Adrenal gland (tissue), 12 donors: ENCODE data around the gene ASB13. TPM values are rescaled to one million over a fixed set of nuclear protein-coding genes. Genes with fewer than 3 reads are reported as not detected.
A peak's percentile ranks its signal among the peaks of the same experiment; 100 is the strongest.

Experiments
- DNase-seq, 7 donors: peaks; one replicate each; pipeline ENCODE4 v3.0.0-alpha.2; 2019 to 2020
- H3K27ac ChIP-seq, 5 donors: fragments of 200-600 bp; sonication (generic) in 4 of 5; 1 replicate in 3 of 5; 2 replicates in 2 of 5; pipeline versions ENCODE4 v1.5.1 to v1.8.0; 2016 to 2020; ENCODE audit warnings: mild to moderate bottlenecking in 1 of 5
- H3K27me3 ChIP-seq: fragments of 200-600 bp; 2 replicates; pipeline ENCODE4 v1.8.0; 2021
- H3K36me3 ChIP-seq, 2 donors: fragments of 200-600 bp; replicated peaks in 1 of 2; 1 replicate in 1 of 2; 2 replicates in 1 of 2; pipeline versions ENCODE4 v1.5.1 to v1.8.0; 2018 to 2022
- H3K4me1 ChIP-seq, 2 donors: fragments of 200-600 bp; replicated peaks in 1 of 2; 1 replicate in 1 of 2; 2 replicates in 1 of 2; pipeline versions ENCODE4 v1.5.1 to v1.8.0; 2018 to 2021
- H3K4me3 ChIP-seq, 4 donors: fragments of 200-600 bp; sonication (generic) in 3 of 4; one replicate each; pipeline ENCODE4 v1.5.1; 2016 to 2018
- H3K9me3 ChIP-seq, 3 donors: fragments of 200-600 bp; sonication (generic) in 1 of 3; replicated peaks in 1 of 3; 1 replicate in 2 of 3; 2 replicates in 1 of 3; pipeline versions ENCODE4 v1.5.1 to v1.8.0; 2016 to 2021
- POLR2A ChIP-seq, 2 donors: fragments of 450-650 bp; IDR thresholded peaks; one replicate each; pipeline ENCODE4 v1.6.1; 2017; ENCODE audit warnings: antibody characterized with exemption in 2 of 2, mild to moderate bottlenecking in 2 of 2, moderate library complexity in 1 of 2
- WGBS, 4 donors: extraction: QIAGEN DNeasy Blood & Tissue Kit in 2 of 4; methylation state at CpG; one replicate each; pipeline versions ENCODE4 v1.1.5 to v1.1.7; 2013 to 2017; 5-methylcytosine and 5-hydroxymethylcytosine counted together
- intact Hi-C, 2 donors: fragments of 100-400 bp; cut with DNase I; formaldehyde crosslinking; loops; one replicate each; pipeline versions ENCODE4 v1.14.1 to v1.15.0; 2022 to 2023
- polyA plus RNA-seq, 3 donors: library from polyadenylated mRNA; stranded (reverse); fragments of 200-250 nt in 2 of 3; fragments of 350-450 nt in 1 of 3; fragmentation: Illumina TruSeq in 1 of 3; extraction: RNeasy Lipid Tissue Mini Kit (QIAGEN cat#74804) in 1 of 3; gene quantifications; one replicate each; pipeline ENCODE4 v1.2.3, GENCODE V29; 2013 to 2014
- total RNA-seq, 9 donors: library from RNA; depleted of rRNA in 4 of 9; stranded (reverse); fragments of >200 nt in 4 of 9; fragments of 120-200 nt in 1 of 9; fragmentation: NEBNext Ultra II Directional in 1 of 9; extraction: Animal tissue kit (Norgen Biotek cat#: 25700) in 1 of 9; gene quantifications; one replicate each; pipeline versions ENCODE4 v1.1.0 to v1.2.4, GENCODE V29; 2013 to 2023
- TF ChIP-seq, protein P1 (sequence below), 6 experiments: fragments of 450-650 bp in 4 of 6; fragments of 200-600 bp in 2 of 6; sonication (generic) in 1 of 6; IDR thresholded peaks; 1 replicate in 5 of 6; 2 replicates in 1 of 6; pipeline versions ENCODE4 v1.5.1 to v1.8.0; 2016 to 2021; ENCODE audit warnings: antibody characterized with exemption in 6 of 6, mild to moderate bottlenecking in 2 of 6, moderate library complexity in 1 of 6
- donor health status: healthy with polysubstance abuse.
- donor health status: Bipolar disorder and iron deficiency.
- donor health status: DM: yes; HTN: yes; CAD: no.
- donor health status: DM: no; HTN: no; CAD: no.
- donor health status: DM: no; HTN: no; CAD: no.
- donor health status: DM: yes; HTN: yes; CAD: no.

The ASB13 gene
- total and polyA plus RNA-seq, 12 donors, result 24.4 to 65.9 (median 45.9) TPM

DNA sequence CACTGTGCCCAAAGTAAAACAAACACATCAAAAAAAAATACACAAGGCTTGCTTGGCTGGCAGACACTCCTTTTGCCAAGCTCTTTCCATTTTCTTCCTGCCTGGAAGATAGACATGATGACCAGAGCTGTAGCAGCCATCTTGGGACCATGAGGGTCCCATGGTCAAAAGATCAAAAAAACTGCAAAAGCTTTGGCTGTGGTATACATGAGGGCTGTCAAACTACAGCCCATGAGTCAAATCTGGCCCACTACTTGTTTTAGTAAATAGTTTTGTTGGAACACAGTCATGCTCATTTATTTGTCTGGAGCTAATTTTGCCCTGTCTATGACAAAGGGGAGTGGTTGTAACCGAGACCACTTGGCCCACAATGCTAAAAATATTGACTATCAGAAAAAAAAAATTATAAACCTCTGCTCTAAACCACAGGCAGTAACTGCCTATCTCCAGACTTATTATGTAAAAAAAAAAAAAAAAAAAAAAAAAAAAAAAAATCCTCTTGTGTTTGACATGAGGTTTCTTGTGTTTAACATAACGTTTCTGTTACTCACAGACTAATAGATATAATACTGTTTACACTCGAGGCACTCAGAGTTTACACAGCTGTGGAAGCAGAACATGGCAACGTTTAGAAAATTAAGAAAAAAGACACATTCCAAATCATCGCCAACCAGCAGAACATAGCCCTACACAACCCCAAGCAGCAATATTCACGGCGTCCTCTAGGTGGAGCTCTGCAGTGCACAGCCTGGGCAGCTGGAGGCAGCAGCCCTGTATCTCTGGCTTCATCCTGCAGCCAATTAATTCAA lies 36.9 kb downstream of the ASB13 start:
- H3K27ac ChIP-seq, result no peak overlapping the region
- peak overlapping the region in 1 of 4 donors; percentile 13 for H3K4me3 ChIP-seq
- H3K9me3 ChIP-seq, result no peaks in the 10 kb centered on the region
- peak; percentile 77 to 94 (median 84) for DNase-seq
- TF ChIP-seq POLR2A (IDR thresholded peaks at IDR 0.05), result no peak
- TF ChIP-seq, protein P1, sequence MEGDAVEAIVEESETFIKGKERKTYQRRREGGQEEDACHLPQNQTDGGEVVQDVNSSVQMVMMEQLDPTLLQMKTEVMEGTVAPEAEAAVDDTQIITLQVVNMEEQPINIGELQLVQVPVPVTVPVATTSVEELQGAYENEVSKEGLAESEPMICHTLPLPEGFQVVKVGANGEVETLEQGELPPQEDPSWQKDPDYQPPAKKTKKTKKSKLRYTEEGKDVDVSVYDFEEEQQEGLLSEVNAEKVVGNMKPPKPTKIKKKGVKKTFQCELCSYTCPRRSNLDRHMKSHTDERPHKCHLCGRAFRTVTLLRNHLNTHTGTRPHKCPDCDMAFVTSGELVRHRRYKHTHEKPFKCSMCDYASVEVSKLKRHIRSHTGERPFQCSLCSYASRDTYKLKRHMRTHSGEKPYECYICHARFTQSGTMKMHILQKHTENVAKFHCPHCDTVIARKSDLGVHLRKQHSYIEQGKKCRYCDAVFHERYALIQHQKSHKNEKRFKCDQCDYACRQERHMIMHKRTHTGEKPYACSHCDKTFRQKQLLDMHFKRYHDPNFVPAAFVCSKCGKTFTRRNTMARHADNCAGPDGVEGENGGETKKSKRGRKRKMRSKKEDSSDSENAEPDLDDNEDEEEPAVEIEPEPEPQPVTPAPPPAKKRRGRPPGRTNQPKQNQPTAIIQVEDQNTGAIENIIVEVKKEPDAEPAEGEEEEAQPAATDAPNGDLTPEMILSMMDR (IDR thresholded peaks at IDR 0.05), result peak; percentile 75 to 92 (median 84)
- H3K36me3 ChIP-seq, result no peaks in the 10 kb centered on the region
- intact Hi-C loops, result no loop called here
- H3K4me1 ChIP-seq, result peaks cover 8 to 18% of the 10 kb centered on the region in 2 donors
- H3K27me3 ChIP-seq, result no peaks in the 10 kb centered on the region
- WGBS, 4 donors, result 8 to 11% (median 11%) methylated on average over 7 of the region's 7 CpGs

- peak overlapping the region in 1 of 4 donors; percentile 13 for H3K4me3 ChIP-seq
- peak overlapping the region in 1 of 5 donors; percentile 27 for H3K27ac ChIP-seq
- WGBS, 4 donors, result 50 to 59% (median 56%) methylated on average over 15 of the region's 15 CpGs
These were observed 37.7 kb downstream of the ASB13 start for GRCh38 chr10:5628451-5629302.

DNA sequence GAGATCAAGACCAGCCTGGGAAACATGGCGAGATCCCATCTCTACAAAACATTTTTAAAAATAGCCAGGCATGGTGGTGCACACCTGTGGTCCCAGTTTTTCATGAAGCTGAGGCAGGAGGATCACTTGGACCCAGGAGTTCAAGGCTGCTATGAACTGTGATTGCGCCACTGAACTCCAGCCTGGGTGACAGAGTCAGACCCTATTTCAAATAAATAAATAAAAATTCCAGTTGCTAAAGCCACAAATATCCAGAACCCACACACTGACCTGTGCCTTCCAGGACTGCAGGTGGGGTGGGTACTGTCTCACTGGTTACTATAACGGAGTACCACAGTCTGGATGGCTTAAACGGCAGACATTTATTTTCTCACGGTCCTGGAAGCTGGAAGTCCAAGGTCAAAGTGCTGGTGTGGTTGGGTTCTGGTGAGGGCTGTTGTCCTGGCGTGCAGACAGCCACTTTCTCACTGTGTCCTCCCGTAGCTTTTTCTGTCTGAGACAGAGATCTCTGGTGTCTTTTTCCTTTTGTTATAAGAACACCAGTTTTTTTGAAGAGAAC lies 38.8 kb downstream of the ASB13 start:
- H3K27me3 ChIP-seq, result no peaks in the 10 kb centered on the region
- H3K9me3 ChIP-seq, result no peaks in the 10 kb centered on the region
- DNase-seq, result no peak
- WGBS, 4 donors, result 49 to 66% (median 64%) methylated on average over 7 of the region's 7 CpGs
- no peaks in the 10 kb centered on the region for H3K36me3 ChIP-seq
- no peak overlapping the region for H3K4me3 ChIP-seq
- H3K27ac ChIP-seq, result no peak overlapping the region
- intact Hi-C loops, result no loop called here
- TF ChIP-seq, protein P1 (IDR thresholded peaks at IDR 0.05), result no peak
- TF ChIP-seq POLR2A (IDR thresholded peaks at IDR 0.05), result no peak
- peaks cover 8 to 22% of the 10 kb centered on the region in 2 donors for H3K4me1 ChIP-seq

More at GRCh38 chr10:5628451-5629302, 37.7 kb downstream of the ASB13 start:
- Histone ChIP-seq H3K9me3 (no peaks in the 10 kb centered on the region), H3K27me3 (no peaks in the 10 kb centered on the region), H3K36me3 (no peaks in the 10 kb centered on the region), H3K4me1 (peaks cover 8 to 18% of the 10 kb centered on the region in 2 donors)
- TF ChIP-seq POLR2A (IDR thresholded peaks at IDR 0.05), result no peak
- TF ChIP-seq, protein P1 (IDR thresholded peaks at IDR 0.05), result no peak
- DNase-seq, result no peak
- intact Hi-C loops, result no loop called here
